DLD1 (cell line): ENCODE results near the gene GGA1.
"Not testable (repeated sequence)": the region's sequence is repeated elsewhere in the genome, so short reads cannot be mapped to it uniquely, and the experiment has no call there.

ENCODE experiments used
- in situ Hi-C: cut with HindIII; loops from 2 replicates; pipeline ENCODE4 v1.10.0; 2017; ENCODE audit warnings: low sequenced_read_pairs

Gene GGA1

DNA sequence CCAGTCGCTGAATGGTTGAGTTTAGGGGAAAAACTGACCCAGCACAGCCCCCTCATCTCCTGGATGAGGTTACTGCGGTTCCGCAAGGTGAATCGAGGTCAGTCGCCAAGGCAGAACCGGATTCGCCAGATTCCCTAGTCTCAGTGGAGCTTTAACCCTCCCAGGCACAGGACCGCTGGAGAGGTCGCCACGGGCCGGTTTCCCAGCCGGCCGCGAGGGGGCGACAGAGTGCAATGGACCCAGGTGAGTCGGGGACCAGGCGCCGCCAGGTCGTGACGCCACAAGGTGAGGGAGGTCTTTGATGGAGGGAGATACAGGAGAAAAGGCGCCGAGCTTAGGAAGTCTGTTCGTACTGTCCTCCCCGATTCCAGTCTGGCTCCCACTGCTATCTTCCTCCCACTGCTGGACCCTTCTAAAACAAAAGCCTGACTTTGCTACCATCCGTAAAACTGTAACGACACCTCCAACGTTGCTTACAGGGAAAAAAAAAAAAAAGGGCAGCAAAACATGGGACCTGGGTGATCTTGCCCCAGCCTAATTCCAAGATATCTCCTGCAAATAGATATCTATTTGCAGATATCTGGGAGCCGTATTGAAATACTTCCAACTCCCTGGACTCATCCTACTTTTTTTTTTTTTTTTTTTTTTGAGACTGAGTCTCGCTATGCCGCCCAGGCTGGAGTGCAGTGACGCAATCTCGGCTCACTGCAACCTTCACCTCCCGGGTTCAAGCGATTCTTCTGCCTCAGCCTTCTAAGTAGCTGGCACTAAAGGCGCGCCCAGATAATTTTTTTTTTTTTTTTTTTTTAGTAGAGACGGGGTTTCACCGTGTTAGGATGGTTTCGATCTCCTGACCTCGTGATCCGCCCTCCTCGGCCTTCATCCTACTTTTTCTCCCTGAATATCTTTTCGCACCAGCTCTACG lies 1.4 kb upstream of the GGA1 start:
- in situ Hi-C loops = no loop called here

DNA sequence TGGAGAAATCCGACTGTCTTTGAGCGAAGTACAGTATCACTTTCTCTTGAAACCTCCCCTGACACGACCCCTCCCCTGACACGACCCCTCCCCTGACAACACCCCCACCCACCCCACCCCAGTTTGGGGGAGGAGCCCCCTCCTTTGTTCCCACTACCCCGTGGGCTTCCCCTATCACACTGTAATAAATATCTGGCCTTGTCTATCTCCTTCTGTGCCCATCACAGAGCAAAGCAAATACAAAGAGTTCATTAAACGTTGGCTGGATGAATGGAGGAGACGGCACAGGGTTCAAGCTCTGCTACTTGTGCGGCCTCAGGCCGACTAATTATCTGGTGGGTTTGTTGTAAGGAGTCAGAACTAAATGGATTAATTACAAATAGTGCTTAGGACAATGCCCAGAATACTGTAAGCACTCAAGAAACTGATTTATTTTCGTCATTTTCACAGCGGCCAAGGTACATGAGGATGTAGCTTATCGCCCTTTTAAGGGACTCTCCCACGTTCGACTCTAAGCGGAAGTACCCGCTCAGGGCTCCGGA lies 628 bp upstream of the GGA1 start:
- in situ Hi-C loops = no loop called here

DNA sequence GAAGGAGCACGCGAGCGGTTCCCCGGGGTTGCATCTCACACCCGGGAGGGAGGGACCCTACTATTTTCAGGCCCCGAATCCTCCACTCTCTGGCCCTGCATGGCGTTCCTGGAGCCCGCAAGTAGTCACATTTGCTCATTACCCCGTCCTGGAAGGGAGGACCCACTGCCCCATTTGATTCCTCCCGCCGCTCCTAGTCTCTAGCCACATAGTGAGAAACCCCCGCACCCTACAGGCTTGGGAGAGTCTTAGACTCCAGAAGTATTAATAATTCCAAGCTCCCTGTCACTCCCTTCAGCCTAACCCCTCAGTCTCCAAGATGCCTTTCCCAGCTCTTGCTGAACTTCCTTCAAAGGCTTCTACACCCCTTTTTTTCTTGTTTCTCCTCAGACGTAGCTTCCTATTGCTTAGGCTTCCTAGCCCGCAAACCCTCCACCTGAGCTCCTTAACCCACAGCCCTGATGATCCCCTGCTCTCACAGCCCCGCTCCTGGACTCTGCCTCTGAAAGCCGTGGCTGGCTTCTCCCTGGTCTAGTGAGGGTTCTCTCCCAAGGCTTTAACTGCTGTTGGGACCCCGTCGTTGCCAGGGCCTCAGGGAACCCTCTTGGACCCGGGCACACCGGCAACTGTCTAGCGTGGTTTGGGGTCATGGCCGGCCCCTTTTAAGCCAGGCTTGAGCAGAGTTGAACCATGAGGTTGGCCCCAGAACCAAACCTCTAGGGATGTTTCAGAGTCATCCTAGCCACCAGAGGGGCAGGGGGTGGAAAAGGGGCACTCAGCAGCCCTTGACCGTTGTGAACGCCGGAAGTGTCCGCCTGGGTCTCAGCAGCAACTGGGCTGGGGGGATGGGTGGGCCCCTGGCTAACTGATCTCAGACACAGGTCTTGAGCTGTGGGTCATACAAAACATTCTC lies 862 bp downstream of the GGA1 start:
- in situ Hi-C loops = no loop called here

DNA sequence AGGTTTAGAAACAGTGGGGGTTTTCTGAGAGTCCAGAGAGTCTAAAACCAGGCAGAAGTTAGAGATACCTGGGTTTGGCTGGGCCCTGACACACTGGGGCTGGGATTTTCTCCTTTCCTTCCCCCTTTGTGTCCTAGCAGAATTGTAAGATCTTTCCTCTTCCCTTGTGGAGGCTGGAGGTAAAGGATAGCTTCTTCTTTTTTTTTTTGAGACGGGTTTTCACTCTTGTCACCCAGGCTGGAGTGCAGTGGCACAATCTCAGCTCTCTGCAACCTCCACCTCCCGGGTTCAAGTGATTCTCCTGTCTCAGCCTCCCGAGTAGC lies 1.5 kb downstream of the GGA1 start:
- in situ Hi-C loops = not testable (repeated sequence)

DNA sequence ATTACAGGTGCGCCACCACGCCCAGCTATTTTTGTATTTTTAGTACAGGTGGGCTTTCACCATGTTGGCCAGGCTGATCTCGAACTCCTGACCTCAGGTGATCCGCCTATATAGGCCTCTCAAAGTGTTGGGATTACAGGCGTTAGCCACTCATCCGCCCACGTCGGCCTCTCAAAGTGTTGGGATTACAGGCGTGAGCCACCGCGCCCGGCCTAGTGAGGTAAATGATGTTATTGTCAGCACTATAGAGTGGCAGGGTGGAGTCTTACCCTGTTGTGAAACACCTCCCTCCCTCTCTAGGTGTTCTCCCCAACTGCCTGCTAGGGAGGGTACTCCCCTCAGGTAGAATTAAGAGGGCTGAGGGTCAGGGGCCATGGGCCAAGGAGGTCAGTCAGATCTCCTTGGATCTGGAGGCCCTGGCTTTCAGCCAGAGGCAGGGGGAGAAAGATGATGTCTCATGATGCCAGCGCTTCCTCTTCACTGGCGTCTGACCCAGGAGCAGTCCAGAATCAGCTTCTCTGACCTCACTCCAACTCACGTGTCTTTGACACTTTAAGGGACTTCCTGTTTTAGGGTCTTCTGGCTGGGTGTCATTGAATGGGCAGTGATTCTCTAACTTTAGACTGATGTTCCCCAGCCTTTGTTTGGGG lies 2.0 kb downstream of the GGA1 start:
- in situ Hi-C loops = no loop called here

DNA sequence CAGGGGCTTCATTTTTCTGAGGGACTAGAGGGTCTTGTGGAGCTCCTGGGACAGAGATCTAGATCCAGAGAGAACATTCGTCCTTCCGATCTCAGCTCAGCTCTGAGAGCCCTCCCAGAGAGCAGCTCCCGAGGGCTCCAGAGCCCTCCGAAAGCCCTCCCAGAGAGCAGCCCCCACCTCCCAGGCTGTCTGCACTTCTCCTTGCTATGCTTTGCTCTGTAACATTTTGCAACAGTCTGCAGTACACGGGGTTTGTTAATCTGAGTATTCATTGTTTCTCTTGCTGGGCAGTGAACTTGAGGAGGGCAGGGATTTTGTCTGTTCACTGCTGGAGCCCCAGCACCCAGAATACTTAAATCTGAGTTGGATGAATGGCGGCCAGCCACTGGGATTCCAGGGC lies 2.6 kb downstream of the GGA1 start:
- in situ Hi-C loops = no loop called here

DNA sequence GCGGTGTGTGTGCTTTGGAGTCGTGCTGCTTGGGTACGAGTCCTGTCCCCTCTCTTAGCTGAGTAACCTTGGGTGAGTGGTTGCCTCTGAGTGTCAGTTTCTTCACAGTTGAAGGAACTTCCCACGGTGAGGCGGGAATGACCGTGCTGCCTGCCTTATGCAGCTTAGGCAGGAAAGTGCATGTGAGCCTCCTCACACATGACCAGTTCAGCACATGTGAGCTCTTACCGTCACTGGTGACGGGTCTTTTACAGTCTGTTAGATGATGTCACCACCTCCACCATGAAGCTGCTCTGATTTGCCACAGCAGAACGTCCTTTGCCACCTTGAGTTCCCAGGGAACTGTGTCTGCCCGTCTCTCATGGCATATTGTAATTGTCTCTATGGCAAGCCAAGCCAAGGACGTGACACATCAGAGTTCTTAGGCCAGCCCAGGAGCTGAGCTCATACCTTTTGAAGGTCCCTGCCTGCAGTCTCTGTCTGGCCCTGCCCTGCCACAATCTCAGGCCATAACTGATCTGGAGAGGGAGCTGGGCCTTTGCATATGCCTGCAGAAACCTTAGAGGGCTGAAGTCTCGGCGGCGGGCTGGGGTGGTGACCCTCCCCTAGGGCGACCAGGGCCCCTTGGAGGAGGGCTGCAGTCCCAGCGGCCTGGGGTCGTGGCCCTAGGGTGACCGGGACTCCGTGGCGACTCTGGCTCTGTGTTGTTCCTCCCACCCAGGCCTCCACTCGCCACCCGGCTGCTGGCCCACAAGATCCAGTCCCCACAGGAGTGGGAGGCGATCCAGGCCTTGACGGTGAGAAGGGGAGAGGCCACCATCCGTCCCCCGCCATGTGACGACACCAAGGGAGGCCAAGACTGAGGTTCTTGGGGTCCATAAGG lies 7.8 kb downstream of the GGA1 start:
- in situ Hi-C loops = no loop called here

DNA sequence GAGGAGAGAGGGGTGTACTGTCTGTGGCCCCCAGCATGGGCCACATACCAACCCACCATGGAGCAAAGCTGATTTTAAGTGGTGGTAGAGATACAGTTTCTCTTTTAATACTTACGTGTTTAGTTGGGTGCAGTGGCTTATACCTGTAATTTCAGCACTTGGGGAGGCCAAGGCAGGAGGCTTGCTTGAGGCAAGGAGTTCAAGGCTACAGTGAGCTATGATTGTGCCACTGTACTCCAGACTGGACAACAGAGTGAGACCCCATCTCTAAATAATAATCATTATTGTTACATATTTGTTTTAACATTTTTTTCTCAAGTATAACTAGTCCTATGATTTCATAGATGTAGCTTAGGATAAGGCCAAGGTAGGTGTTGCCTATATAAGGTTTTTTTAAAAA lies 8.8 kb downstream of the GGA1 start:
- in situ Hi-C loops = no loop called here

DNA sequence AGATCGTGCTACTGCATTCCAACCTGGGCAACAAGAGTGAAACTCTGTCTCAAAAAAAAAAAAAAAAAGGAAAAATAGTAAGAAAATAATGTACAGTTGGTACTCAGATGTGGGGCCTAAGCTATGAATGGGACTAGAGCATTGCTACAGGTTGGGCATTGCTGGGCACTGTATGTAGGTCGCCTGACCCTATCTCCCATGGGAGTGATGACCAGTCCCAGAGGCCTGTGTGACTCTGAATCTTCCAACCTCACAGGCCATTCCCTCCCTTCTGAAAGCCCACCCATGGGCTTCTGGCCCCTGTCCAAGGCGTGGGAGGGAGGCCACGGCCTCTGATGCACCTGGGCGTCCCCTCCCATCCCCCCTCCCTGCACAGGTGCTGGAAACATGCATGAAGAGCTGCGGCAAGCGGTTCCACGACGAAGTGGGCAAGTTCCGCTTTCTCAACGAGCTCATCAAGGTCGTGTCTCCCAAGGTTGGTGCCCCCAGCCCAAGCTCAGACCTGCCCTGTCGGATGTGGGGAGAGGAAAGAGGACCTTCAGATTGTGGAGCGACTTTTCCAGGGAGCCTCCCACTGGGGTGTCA lies 9.5 kb downstream of the GGA1 start:
- in situ Hi-C loops = no loop called here

DNA sequence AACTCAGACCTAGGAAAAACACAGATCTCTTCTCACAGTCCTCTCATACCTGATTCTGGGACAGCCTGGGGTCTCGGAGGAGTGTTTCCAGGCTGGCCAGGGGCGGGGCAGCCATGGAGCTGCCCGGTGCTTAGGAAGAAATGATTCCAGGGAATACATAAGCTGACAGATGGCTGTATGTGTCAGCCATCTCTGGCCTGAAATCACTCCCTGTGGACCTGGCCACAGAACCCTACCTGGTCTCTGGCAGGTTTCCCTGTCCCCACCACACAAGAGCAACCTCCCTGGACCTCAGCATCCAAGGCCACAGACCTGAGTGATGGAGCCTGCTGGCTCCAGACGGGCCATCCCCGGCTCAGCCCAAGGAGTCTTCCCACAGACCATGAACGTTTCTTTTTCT lies 10.0 kb downstream of the GGA1 start:
- in situ Hi-C loops = no loop called here

DNA sequence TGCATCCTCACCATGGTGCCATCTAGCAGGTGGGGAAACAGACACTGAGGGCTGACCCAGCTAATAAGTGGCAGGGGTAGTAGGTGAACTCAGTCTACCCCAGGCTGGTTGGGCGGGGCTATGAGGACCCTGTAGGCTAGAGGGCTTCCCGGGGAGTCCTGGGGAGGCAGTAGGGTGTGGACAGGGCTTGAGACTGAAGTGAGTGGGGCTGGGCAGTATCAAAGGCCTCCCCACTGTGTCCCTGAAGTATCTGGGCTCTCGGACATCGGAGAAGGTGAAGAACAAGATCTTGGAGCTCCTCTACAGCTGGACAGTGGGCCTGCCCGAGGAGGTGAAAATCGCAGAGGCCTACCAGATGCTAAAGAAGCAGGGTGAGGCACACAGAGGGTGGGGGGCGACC lies 11.4 kb downstream of the GGA1 start:
- in situ Hi-C loops = no loop called here

DNA sequence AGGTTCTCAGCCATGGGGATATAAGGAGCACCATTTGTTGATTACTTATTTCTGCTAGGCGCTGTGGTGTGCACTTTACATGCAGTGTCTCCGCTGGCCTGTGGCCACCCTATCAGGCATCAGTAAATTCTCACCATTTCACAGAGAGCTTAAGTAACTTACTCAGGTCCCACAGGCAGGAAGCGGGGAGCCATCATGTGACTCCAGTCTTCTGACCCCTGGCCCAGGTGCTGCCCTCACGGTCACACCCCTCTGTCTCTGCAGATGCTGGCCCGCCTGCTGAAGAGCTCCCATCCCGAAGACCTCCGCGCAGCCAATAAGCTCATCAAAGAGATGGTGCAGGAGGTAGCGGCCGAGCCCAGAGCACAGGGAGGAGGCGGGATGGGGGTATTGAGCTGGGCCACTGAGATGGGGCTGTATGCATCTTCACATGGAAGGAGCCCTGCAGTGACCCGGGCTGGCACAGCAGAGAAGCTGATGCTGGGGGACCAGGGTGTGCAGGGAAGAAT lies 12.8 kb downstream of the GGA1 start:
- in situ Hi-C loops = no loop called here

DNA sequence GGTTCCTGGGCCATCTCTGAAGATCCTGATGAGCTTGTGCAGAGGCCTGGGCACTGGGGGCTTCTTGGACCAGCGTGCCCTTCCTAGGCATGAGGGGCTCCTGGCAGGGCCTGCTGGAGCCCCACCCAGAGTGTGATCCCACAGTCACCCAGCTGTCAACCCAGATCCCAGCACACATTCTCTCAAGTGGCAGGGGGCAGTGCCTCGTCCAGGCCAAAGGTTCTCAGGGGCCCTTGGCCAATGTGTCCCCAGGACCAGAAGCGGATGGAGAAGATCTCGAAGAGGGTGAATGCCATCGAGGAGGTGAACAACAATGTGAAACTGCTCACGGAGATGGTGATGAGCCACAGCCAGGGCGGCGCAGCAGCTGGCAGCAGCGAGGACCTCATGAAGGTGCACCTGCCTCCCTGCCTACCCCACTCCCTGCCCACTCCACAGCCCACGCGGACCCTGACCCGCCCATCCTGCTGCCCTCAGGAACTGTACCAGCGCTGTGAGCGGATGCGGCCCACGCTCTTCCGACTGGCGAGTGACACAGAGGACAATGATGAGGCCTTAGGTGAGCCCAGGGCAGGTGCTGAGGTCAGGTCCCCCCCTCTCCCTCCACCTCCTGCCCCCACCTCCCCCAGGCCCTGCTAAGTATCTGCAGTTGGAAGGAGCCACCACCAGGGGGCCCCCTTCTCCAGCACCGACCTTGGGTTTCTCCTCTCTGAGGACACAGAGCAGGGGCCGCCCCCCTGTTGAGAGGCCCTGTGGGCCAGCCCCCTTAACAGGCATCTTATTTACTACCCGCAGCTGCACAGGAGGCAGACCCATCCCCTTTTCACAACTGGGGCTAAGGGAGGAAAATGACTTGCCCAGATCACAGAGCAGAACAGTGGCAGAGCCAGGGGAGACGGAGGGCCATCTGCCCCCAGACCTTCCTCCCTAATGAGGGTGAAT lies 14.7 kb downstream of the GGA1 start:
- in situ Hi-C loops = no loop called here

DNA sequence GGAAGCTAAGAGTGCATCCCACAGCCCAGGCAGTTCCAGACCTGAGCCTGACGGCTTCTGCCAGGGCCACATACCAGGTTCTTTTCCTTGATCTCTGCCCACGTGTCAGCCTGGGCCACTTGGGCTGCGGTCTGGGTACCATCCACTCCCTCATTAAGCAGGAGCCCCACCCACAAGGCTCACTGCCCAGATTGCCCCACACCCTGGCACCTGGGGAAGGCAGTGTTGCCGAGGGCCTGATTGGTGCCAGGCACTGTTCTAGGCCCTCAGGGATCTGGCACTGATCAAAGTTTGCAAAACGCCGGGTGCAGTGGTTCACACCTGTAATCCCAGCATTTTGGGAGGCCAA lies 15.4 kb downstream of the GGA1 start:
- in situ Hi-C loops = no loop called here

DNA sequence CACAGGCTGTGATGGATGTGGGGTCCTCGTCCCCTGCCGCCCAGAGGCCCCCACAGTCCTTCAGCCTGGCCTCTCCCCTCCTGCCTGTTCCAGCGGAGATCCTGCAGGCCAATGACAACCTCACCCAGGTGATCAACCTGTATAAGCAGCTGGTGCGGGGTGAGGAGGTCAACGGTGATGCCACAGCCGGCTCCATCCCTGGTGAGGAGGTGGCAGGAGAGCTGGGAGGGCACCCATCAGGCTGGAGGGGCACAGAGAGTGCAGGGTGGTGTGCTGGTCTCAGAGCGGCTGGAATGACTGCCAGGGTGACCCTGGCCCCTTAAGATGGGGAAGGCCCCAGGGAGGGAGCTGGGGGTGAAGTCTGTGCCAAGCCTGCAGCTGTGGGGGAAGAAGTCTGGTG lies 16.2 kb downstream of the GGA1 start:
- in situ Hi-C loops = no loop called here

DNA sequence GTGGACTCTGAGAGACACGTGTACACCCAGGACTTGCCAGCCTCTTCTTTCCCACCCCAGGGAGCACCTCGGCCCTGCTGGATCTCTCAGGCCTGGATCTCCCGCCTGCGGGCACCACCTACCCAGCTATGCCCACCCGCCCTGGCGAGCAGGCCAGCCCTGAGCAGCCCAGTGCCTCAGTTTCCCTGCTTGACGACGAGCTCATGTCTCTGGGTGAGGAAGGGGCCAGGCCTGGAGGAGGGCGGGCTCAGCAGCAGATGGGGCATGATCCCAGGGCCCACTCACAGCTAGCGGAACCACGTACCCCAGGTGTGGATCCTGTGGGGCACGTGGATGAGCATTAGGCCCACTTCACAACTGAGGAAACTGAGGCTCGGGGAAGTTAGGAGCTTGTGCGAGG lies 17.1 kb downstream of the GGA1 start:
- in situ Hi-C loops = no loop called here

DNA sequence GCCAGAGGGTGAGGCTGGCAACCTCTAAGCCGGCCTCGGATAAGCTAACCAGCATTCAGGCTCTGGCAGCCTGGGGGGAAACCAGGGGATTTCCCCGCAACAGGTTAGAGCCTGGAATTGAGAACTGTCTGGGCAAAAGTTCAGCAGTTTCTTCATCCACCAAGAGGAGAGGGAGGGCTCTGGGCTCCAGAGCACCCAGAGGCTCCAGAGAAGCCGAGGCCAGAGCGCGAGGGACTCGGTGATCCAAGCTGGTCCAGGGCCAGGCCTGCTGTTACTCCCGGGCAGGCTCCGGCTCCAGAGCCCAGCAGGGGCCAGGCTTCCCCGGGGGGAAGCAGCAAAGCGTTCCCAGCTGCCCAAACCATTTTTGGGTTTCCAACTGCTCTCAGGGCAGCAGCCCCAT lies 17.5 kb downstream of the GGA1 start:
- in situ Hi-C loops = no loop called here

DNA sequence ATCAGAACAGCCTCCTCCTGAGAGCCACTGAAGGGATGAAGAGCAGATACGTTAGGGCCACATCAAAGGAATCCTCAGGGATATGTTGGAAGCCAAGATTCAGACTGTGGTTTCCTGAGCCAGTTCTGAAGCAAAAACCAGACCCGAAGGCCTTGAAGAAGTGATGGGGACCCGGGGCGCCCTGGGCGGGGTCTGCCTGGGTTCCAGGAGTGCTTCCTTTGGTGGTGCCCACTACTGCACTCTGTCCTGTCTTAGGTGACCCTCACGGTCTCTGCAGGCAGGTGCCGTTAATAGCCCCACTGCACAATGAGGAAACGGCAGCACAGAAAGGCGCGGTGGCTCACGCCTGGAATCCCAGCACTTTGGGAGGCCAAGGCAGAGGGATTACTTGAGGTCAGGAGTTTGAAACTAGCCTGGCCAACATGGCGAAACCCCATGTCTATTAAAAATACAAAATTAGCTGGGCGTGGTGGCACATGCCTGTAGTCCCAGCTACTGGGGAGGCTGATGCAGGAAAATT lies 18.0 kb downstream of the GGA1 start:
- in situ Hi-C loops = no loop called here

DNA sequence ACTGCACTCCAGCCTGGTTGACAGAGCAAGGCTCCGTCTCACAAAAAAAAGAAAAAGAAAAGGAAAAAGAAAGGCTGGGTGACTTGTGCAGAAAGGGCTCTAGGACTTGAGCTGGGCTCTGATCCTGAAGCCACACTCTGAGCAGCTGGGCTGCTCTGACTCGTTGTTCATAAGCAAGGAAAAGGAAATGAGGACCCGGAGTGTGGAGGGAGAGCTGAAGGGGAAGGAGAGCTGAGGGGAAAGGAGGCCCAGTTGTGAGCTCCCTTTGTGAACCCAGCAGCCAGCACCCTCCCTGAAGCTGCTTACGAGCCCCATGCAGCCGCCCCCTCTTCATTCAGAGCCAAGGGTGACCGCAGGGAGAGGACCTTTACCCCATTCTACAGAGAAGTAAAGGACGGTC lies 18.5 kb downstream of the GGA1 start:
- in situ Hi-C loops = no loop called here
